SJCRH30 (cell line): Measurements from ENCODE around the gene BTBD19. TPM values are rescaled to one million over a fixed set of nuclear protein-coding genes. Genes with fewer than 3 reads are reported as not detected.
"Not testable (repeated sequence)": the region's sequence is repeated elsewhere in the genome, so short reads cannot be mapped to it uniquely, and the experiment has no call there.

Source experiments
- DNase-seq, 2 experiments: peaks; one replicate each; pipeline ENCODE4 v3.0.0-alpha.2; 2015 to 2020
- H3K27ac ChIP-seq: fragments of 250-450 bp; sonication (Bioruptor Pico); 2 replicates; pipeline ENCODE4 v1.5.1; 2020; ENCODE audit warnings: mild to moderate bottlenecking, moderate library complexity
- H3K27me3 ChIP-seq: fragments of 250-450 bp; sonication (Bioruptor Pico); 2 replicates; pipeline ENCODE4 v1.5.1; 2020; ENCODE audit warnings: mild to moderate bottlenecking, moderate library complexity
- H3K36me3 ChIP-seq: fragments of 250-450 bp; sonication (Bioruptor Pico); 2 replicates; pipeline ENCODE4 v1.5.1; 2020; ENCODE audit warnings: mild to moderate bottlenecking, moderate library complexity
- H3K4me1 ChIP-seq: fragments of 250-450 bp; sonication (Bioruptor Pico); 2 replicates; pipeline ENCODE4 v1.5.1; 2020; ENCODE audit warnings: mild to moderate bottlenecking, moderate library complexity
- H3K4me3 ChIP-seq: fragments of 250-450 bp; sonication (Bioruptor Pico); 2 replicates; pipeline ENCODE4 v1.5.1; 2020; ENCODE audit warnings: mild to moderate bottlenecking, moderate library complexity
- H3K9me3 ChIP-seq: fragments of 250-450 bp; sonication (Bioruptor Pico); replicated peaks from 2 replicates; pipeline ENCODE4 v1.5.1; 2020; ENCODE audit warnings: mild to moderate bottlenecking, moderate library complexity
- total RNA-seq: library from RNA; depleted of rRNA; stranded (reverse); fragments of >200 nt; shearing (Covaris generic); gene quantifications from 2 replicates; pipeline ENCODE4 v1.2.3, GENCODE V29; 2014

BTBD19 gene
- total RNA-seq, 1 experiment from 2014 or later = 0.43 TPM

DNA sequence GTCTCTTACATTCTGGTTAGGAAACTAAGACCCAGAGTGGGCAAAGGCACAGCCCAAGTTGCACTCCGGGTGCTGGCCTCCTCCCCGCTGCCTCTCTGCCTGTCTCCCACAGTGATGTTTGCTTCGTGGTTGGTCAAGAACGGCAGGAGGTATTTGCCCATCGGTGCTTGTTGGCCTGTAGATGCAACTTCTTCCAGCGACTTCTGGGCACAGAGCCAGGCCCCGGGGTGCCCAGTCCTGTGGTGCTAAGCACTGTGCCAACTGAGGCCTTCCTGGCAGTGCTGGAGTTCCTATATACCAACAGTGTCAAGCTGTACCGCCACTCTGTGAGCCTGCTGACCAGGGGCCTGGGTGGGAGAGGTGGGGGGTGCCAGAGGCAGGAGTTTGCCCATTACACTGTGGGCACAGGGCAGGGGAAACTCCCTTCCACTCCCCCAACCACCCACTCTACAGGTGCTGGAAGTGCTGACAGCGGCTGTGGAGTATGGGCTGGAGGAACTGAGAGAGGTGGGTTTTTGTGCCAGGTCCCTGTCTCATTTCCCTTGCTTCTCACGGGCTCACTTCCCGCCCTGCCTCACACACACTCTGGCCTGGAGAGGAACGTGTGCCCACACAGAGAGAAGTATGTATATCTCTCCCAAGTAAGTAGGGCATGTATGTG is 1.9 kb downstream of the BTBD19 start:
- no peak overlapping the region for H3K4me3 ChIP-seq
- H3K9me3 ChIP-seq = no peaks in the 10 kb centered on the region
- H3K27ac ChIP-seq = no peak overlapping the region
- H3K27me3 ChIP-seq = no peaks in the 10 kb centered on the region
- peaks cover 5% of the 10 kb centered on the region; the same call in 1 of the 2 replicates for H3K36me3 ChIP-seq
- H3K4me1 ChIP-seq = peaks cover 30% of the 10 kb centered on the region
- no peak for DNase-seq

DNA sequence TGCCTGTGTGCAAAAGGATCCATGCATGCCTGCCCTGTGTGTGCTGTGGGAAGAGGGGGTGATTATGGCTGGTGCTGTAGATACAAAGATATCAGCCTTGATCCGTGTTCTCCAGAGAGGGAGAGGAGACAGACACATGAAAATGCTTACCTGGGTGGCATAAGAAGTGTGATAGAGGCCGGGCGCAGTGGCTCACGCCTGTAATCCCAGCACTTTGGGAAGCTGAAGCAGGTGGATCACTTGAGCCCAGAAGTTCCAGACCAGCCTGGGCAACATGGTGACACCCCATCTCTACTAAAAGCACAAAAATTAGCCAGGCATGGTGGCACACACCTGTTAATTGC is 2.4 kb downstream of the BTBD19 start:
- not testable (repeated sequence) for H3K9me3 ChIP-seq, H3K36me3 ChIP-seq, H3K4me3 ChIP-seq, DNase-seq, H3K27me3 ChIP-seq, H3K27ac ChIP-seq
- peaks cover 30% of the 10 kb centered on the region for H3K4me1 ChIP-seq

DNA sequence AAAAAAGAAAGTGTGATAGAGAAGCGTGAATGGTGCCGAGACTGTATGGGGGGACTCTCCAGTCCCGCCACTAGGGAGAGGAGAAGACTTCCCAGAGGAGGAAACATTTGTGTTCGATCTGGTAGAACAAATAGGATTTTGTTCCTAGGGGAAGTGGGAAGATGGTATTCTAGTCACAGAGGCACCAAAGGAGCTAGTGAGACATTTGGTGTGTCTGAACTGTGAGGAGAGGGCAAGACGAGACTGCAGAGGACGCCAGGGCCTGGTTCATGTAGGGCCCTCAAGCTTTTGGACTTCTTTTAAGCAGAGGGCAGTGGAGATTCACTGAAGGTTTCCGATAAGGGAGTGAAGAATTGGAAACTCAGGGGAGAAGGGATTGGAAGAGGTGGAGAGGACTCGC is 2.9 kb downstream of the BTBD19 start:
- H3K36me3 ChIP-seq = no peaks in the 10 kb centered on the region
- DNase-seq = no peak
- no peaks in the 10 kb centered on the region for H3K27me3 ChIP-seq
- no peak overlapping the region for H3K27ac ChIP-seq
- no peaks in the 10 kb centered on the region for H3K9me3 ChIP-seq
- H3K4me3 ChIP-seq = no peak overlapping the region
- peaks cover 30% of the 10 kb centered on the region for H3K4me1 ChIP-seq

DNA sequence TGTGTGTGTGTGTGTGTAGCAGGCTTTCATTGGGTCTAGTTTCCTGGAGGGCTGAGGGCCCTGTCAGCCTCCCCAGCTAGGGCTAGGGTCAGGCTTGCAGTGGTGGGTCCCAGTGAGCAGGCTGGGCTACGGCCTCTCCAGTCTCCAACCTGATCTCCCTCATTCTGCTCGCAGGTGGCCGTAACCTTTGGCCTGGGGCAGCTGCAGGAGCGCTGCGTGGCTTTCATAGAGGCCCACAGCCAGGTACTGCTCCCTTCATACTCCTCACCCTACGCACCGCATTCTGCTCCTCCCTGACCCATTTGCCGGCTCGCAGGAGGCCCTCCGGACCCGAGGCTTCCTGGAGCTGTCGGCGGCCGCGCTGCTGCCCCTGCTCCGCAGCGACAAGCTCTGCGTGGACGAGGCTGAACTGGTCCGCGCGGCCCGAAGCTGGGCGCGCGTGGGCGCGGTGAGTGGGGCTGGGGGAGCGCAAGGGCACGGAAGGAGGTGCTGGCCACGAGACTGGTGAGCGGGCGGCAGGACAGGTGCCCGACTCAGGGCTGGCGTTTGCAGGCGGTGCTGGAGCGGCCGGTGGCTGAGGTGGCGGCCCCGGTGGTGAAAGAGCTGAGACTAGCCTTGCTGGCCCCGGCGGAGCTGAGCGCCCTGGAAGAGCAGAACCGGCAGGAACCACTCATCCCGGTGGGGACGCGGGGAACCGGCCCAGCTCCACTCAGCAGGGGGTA is 4.7 kb downstream of the BTBD19 start:
- H3K4me1 ChIP-seq = peaks cover 14% of the 10 kb centered on the region; the same call in 1 of the 2 replicates

DNA sequence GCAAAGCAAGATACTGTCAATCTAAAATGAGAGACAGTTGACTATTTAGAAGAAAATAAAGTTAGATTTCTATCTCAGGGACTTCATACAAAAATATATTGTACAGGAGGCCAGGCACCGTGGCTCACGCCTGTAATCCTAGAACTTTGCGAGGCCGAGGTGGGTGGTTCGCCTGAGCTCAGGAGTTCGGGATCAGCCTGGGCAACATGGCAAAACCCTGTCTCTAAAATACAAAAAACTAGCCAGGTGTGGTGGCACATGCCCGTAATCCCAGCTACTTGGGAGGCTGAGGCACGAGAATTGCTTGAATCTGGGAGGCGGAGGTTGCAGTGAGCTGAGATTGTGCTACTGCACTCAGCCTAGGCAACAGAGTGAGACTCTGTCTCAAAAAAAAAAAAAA is 7.6 kb downstream of the BTBD19 start:
- not testable (repeated sequence) for H3K4me1 ChIP-seq, H3K27me3 ChIP-seq, DNase-seq, H3K9me3 ChIP-seq, H3K27ac ChIP-seq, H3K36me3 ChIP-seq, H3K4me3 ChIP-seq

More for the DNA sequence above, 4.7 kb downstream of the BTBD19 start:
- Histone ChIP-seq H3K36me3 (no peaks in the 10 kb centered on the region), H3K27ac (no peak overlapping the region), H3K27me3 (no peaks in the 10 kb centered on the region), H3K9me3 (no peaks in the 10 kb centered on the region), H3K4me3 (no peak overlapping the region)
- peak in 1 of 2 experiments; percentile 3 for DNase-seq

DNA sequence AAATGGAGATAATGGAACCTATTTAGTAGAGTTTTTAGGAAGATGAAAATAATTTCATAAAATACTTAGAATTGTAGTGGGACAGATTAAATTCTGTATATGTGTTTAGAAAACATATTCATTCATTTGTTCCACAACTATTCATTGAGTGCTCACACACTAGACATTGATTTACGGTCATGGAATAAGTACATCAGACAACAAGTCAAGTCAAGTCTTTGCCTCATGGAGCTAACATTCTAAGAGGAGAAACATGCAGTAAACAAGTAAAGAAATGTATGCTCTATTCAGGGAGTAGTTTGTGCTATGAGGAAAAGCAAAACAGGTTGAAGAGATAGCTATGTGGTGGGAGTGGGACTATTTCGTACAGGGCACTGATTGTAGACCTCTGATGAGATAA is 9.0 kb downstream of the BTBD19 start:
- Histone ChIP-seq H3K4me3 (no peak overlapping the region), H3K4me1 (no peaks in the 10 kb centered on the region), H3K36me3 (no peaks in the 10 kb centered on the region), H3K9me3 (no peaks in the 10 kb centered on the region), H3K27ac (no peak overlapping the region), H3K27me3 (no peaks in the 10 kb centered on the region)
- DNase-seq = no peak

DNA sequence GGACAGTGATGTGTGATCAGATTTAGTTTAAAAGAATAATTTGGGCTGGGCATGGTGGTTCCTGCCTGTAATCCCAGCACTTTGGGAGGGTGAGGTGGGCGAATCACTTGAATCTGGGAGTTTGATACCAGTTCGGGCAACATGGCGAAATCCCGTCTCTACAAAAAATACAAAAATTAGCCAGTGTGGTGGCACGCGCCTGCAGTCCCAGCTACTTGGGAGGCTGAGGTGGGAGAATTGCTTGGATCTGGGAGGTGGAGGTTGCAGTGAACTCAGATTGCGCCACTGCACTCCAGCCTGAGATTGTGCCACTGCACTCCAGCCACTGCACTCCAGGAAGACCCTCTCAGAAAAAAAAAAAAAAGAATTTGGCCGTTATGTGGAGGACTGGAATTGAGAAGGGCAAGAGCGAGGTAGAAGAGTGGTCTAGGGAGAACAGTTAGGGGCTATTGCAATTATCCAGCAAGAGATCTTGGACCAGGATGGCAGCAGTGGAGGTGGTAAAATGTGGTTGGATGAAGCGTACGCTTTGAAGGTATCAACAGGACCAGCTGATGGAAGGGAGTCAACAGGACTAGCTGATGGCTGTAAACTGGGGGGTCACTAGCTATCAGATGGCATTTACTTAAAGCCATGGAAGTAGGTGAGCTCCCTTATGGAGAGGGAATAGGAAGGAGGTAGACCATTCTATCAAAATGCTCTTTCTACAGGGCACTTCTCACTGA is 9.6 kb downstream of the BTBD19 start:
- Histone ChIP-seq H3K4me3 (no peak overlapping the region), H3K36me3 (no peaks in the 10 kb centered on the region), H3K27ac (no peak overlapping the region), H3K4me1 (no peaks in the 10 kb centered on the region), H3K9me3 (no peaks in the 10 kb centered on the region), H3K27me3 (no peaks in the 10 kb centered on the region)
- no peak for DNase-seq

DNA sequence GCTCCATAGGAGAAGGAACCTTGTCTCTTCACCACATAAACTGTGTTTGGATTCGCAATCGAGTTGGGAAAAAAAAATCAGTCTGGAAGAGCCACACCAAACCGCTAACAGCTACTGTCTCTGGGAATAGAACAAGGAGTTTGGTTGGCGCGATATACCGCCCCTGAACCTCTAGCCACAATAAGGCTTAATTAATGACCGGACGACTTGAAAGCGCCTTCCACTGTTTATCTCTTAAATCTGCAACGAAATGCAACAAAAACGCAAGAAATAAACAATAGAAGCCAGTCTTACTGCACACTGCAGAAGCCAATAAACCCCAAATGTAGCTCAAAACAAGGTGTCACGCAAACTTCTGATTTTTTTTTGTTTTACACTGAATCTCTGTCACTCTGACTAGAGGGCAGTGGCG is 10.9 kb downstream of the BTBD19 start:
- no peaks in the 10 kb centered on the region for H3K27me3 ChIP-seq
- no peak for DNase-seq
- no peaks in the 10 kb centered on the region for H3K36me3 ChIP-seq
- no peaks in the 10 kb centered on the region for H3K4me1 ChIP-seq
- no peaks in the 10 kb centered on the region for H3K9me3 ChIP-seq
- no peak overlapping the region for H3K4me3 ChIP-seq
- no peak overlapping the region for H3K27ac ChIP-seq

DNA sequence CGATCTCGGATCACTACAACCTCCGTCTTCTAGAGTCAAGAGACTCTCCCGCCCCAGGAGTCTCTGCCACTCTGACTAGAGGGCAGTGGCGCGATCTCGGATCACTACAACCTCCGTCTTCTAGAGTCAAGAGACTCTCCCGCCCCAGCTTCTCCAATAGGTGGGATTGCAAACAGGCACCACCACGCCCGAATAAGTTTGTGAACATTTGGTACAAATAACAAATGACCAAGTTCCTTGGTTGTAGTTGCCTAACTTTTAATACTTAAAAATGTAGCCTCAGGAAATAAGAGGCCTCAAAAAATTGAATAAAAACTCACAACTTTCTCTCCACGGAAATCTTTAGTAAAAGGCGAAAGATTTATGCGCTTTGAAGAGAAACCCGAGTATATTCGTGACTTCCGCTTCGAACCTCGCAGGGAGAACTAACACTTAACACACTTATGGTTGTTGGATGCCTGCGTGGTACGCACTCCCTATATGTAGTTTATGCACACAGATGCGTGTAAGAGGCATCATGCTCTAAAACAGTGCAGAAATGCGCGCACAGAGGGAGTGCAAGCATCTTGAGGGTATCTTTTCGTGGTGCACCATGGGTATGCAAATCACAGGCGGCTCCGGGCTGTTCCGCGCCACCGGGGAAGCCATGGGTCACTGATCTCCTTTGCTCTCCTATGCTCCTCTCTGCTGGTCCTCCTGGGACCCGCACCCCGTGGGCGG is 11.4 kb downstream of the BTBD19 start:
- H3K27me3 ChIP-seq = no peaks in the 10 kb centered on the region
- DNase-seq = no peak
- H3K36me3 ChIP-seq = no peaks in the 10 kb centered on the region
- no peak overlapping the region for H3K4me3 ChIP-seq
- no peak overlapping the region for H3K27ac ChIP-seq
- no peaks in the 10 kb centered on the region for H3K4me1 ChIP-seq
- H3K9me3 ChIP-seq = no peaks in the 10 kb centered on the region

DNA sequence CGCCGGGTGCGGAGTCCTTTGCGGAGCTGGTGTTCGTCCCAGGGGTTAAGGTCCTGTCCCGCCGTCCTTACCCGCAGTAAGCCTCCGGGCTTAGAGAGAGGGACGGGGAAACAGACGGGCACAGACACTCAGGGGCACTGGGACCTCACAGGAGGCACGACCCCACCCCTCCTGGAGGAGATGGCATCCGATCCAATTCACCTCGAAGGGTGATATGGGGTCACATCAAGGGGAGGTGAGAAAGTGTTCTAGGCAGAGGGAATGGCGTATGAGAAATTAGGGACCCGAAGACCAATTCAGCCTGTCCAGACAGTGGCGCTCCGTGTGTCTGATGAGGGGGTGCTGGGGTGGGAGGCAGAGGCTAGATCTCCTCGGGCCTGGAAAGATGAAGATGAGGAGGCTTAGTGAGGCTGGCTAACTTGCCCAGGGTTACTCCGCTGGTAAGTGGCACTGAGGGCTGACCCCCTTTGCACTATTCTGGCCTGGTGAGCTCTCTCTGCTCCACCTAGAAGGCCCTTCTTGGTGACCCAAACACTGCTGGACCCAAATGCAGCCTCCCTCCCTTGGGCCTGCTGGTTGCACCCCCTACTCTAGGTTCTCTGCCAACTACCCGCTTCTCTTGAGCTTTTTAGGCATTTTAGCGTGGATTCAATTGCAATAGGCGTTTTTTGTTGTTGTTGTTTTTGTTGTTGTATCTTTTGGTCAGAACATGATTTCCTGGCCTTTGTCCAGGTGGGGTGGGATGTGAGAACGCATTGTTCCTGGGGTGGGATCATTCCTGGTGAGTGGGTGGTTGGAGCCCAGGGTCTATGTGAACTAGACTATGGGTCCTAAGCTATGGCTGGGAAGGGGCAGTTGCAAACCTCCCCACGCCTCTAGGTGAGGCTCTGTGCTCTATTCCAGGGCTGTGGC is 12.3 kb downstream of the BTBD19 start:
- Histone ChIP-seq H3K4me3 (no peak overlapping the region), H3K27ac (no peak overlapping the region), H3K36me3 (no peaks in the 10 kb centered on the region), H3K9me3 (no peaks in the 10 kb centered on the region), H3K4me1 (no peaks in the 10 kb centered on the region), H3K27me3 (no peaks in the 10 kb centered on the region)
- no peak for DNase-seq

DNA sequence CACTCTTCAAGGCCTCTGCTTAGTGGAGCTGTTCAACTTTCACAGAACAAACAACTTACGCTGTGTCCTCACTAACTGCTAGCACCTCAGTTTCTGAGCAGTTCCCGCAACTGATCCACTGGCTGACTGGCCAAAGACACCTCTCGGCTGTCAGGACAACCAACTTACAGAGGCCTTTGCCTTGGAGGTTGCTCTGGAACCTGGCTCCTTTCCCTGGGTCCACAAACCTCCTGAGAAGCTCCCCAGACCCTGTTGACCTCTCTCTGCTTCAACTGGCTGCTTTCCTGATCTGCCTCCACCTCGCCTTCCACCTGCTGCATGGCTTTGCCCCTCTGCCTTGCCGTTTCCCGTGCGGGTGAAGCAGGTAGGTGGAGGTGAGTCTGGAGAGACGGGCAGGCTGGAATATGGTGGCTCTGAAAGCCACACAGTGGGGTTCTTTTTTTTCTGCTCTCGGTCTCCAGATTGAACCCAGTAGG is 13.0 kb downstream of the BTBD19 start:
- DNase-seq = no peak
- no peaks in the 10 kb centered on the region for H3K9me3 ChIP-seq

DNA sequence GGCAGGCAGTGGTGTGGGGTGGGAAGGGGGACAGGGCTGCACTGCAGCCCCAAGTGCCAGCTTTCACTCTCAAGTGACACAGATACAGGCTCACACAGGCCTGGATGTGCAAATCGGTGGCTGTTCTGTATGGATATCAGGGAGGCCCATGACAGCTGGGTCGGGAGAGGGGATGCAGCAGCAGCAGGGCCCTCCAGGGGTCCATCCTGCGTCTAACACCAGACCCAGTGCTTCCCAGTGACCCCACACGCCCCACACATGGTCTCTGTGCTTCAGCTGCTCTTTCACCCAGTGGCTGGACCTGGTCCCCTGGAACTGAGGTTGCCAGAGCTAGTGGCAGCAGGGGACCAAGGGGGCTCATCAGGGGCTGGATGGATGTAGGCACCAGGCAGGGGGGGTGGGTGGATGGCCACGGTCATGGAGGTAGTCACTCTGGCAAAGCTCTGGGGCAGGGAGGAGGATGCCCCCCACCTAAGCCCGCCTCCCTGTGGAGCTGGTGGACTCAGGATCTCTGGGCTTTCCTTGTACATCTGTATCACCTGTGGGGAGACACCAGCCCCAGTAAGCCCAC is 13.9 kb downstream of the BTBD19 start:
- no peaks in the 10 kb centered on the region for H3K36me3 ChIP-seq
- no peaks in the 10 kb centered on the region for H3K4me1 ChIP-seq
- H3K27ac ChIP-seq = no peak overlapping the region
- H3K27me3 ChIP-seq = no peaks in the 10 kb centered on the region
- DNase-seq = no peak
- H3K4me3 ChIP-seq = no peak overlapping the region
- H3K9me3 ChIP-seq = no peaks in the 10 kb centered on the region

More for the DNA sequence above, 13.0 kb downstream of the BTBD19 start:
- Histone ChIP-seq H3K27me3 (no peaks in the 10 kb centered on the region), H3K36me3 (no peaks in the 10 kb centered on the region), H3K27ac (no peak overlapping the region), H3K4me3 (no peak overlapping the region), H3K4me1 (no peaks in the 10 kb centered on the region)

DNA sequence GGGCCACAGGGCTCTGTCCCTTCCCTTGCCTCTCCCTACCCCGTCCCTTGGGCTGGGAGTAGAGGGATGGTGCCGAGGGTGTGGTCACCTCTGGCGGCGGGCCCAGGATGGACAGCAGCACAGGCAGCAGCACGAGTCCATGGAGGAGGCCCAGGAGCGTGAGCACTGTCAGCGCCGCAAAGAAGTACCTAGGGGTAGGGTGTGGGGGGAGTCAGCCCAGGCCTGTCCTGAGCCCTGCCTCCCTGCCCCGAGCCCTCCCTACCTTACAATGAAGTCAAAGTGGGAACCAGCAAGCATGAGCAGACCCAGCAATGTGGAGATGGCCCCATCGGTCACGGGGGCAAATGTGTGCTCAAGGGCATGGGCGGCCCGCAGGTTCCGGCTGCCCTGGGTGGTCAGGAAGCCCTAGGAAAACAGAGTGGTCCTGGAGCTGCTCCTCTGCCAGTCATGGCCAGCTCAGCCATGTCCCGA is 14.7 kb downstream of the BTBD19 start:
- no peaks in the 10 kb centered on the region for H3K27me3 ChIP-seq
- H3K27ac ChIP-seq = no peak overlapping the region
- no peak overlapping the region for H3K4me3 ChIP-seq
- DNase-seq = no peak
- H3K9me3 ChIP-seq = no peaks in the 10 kb centered on the region
- H3K4me1 ChIP-seq = no peaks in the 10 kb centered on the region
- H3K36me3 ChIP-seq = no peaks in the 10 kb centered on the region

DNA sequence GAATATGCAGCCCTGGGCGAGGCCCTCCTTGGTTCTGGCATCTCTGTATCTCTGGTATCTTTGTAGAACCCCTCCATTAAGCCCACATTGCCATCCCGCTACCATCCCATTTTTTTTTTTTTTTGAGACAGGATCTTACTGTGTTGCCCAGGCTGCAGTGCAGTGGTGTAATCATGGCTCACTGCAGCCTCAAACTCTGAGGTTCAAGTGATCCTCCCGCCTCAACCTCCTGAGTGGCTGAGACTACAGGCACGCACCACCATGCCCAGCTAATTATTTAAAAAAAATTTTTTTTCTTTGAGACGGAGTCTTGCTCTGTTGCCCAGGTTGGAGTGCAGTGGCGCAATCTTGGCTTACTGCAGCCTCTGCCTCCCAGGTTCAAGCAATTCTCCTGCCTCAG is 16.1 kb downstream of the BTBD19 start:
- DNase-seq, H3K36me3 ChIP-seq, H3K9me3 ChIP-seq, H3K4me1 ChIP-seq, H3K27me3 ChIP-seq, H3K4me3 ChIP-seq, H3K27ac ChIP-seq: not testable (repeated sequence)
